A549 (cell line): ENCODE measurements around the gene UBE2E3.

ENCODE experiments used
- MAZ ChIP-seq: fragments of 150-350 bp; IDR thresholded peaks from 2 replicates; pipeline ENCODE4 v1.6.1; 2014; ENCODE audit warnings: antibody characterized with exemption, low read depth, low read length, borderline replicate concordance
- RAD21 ChIP-seq, 2 experiments: fragments of >200 bp in 1 of 2; sonication (Bioruptor Twin) in 1 of 2; formaldehyde crosslinking in 1 of 2; IDR thresholded peaks in 1 of 2; conservative IDR thresholded peaks in 1 of 2; 2 replicates in 1 of 2; 3 replicates in 1 of 2; pipeline ENCODE4 v1.6.1; 2012 to 2018; ENCODE audit warnings: inconsistent platforms in 1 of 2
- ZSCAN20 ChIP-seq: fragments of 250-450 bp; sonication (Bioruptor Pico); IDR thresholded peaks from 2 replicates; pipeline ENCODE4 v1.8.0; 2022; ENCODE audit warnings: mild to moderate bottlenecking, moderate library complexity
- TF ChIP-seq, protein P1 (sequence below): fragments of >200 bp; sonication (Bioruptor Twin); formaldehyde crosslinking; IDR thresholded peaks from 3 replicates; pipeline ENCODE4 v1.5.1; 2016
- TF ChIP-seq, protein P2 (sequence below): fragments of 450-650 bp; IDR thresholded peaks from 2 replicates; pipeline ENCODE4 v1.6.1; 2014; ENCODE audit warnings: antibody characterized with exemption
- TF ChIP-seq, protein P3 (sequence below): IDR thresholded peaks from 2 replicates; pipeline ENCODE4 v1.6.1; 2012

DNA sequence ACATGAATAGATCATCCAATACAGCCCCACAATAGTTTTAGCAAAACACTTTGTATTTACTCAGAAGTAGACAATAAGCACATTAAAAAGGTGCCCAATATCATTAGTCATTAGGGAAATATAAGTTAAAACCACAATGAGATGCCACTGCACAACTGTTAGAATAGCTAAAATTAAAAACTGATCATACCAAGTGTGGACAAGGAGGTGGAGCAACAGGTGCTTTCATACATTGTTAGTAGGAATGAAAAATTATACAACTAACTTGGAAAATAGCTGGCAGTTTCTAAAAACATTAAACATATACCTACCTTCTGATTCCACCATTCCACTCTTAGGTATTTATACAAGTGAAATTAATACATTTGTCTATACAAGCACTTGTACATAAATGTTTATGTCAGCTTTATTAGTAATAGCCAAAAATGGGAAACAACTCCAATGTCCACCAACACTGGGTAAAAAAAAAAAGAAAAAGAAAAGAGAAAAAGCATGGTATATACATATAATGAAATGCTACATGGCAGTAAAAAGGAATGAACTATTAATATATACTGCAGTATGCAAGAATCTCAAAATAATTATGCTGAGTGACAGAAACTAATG lies 27.6 kb upstream of the UBE2E3 start:
- TF ChIP-seq, protein P1, sequence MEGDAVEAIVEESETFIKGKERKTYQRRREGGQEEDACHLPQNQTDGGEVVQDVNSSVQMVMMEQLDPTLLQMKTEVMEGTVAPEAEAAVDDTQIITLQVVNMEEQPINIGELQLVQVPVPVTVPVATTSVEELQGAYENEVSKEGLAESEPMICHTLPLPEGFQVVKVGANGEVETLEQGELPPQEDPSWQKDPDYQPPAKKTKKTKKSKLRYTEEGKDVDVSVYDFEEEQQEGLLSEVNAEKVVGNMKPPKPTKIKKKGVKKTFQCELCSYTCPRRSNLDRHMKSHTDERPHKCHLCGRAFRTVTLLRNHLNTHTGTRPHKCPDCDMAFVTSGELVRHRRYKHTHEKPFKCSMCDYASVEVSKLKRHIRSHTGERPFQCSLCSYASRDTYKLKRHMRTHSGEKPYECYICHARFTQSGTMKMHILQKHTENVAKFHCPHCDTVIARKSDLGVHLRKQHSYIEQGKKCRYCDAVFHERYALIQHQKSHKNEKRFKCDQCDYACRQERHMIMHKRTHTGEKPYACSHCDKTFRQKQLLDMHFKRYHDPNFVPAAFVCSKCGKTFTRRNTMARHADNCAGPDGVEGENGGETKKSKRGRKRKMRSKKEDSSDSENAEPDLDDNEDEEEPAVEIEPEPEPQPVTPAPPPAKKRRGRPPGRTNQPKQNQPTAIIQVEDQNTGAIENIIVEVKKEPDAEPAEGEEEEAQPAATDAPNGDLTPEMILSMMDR = no peak
- TF ChIP-seq ZSCAN20 (CRISPR knock-in tag) (no peak), MAZ (no peak), RAD21 (conservative IDR thresholded peaks at IDR 0.05 in 1 of 2, IDR thresholded peaks at IDR 0.05 in 1 of 2) (no peak)
- TF ChIP-seq, protein P2, sequence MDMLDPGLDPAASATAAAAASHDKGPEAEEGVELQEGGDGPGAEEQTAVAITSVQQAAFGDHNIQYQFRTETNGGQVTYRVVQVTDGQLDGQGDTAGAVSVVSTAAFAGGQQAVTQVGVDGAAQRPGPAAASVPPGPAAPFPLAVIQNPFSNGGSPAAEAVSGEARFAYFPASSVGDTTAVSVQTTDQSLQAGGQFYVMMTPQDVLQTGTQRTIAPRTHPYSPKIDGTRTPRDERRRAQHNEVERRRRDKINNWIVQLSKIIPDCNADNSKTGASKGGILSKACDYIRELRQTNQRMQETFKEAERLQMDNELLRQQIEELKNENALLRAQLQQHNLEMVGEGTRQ = no peak
- TF ChIP-seq, protein P3, sequence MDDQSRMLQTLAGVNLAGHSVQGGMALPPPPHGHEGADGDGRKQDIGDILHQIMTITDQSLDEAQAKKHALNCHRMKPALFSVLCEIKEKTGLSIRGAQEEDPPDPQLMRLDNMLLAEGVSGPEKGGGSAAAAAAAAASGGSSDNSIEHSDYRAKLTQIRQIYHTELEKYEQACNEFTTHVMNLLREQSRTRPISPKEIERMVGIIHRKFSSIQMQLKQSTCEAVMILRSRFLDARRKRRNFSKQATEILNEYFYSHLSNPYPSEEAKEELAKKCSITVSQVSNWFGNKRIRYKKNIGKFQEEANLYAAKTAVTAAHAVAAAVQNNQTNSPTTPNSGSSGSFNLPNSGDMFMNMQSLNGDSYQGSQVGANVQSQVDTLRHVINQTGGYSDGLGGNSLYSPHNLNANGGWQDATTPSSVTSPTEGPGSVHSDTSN = no peak
